Mononuclear cell (primary cell): ENCODE measurements around the gene PHF24. TPM values are rescaled to one million over a fixed set of nuclear protein-coding genes. Genes with fewer than 3 reads are reported as not detected.
"Not testable (repeated sequence)": the region's sequence is repeated elsewhere in the genome, so short reads cannot be mapped to it uniquely, and the experiment has no call there.

Experiments used
- H3K27me3 ChIP-seq: 2 replicates; pipeline ENCODE4 v1.6.0; 2011; ENCODE audit warnings: low read length, control low read depth; ENCODE audit not compliant: insufficient read depth
- H3K4me1 ChIP-seq: 2 replicates; pipeline ENCODE4 v1.5.1; 2011; ENCODE audit warnings: mild to moderate bottlenecking, low read length, control low read depth; ENCODE audit not compliant: insufficient read depth
- H3K4me3 ChIP-seq: 2 replicates; pipeline ENCODE4 v1.5.1; 2011; ENCODE audit warnings: mild to moderate bottlenecking, low read length, moderate library complexity
- H3K9me3 ChIP-seq: 2 replicates; pipeline ENCODE4 v1.5.1; 2011; ENCODE audit warnings: low read depth, mild to moderate bottlenecking, control low read depth, low read length
- total RNA-seq: library from RNA; depleted of rRNA; stranded (reverse); fragments of >200 nt; gene quantifications from one replicate; pipeline ENCODE4 v1.2.3, GENCODE V29; 2012

PHF24 gene
- total RNA-seq, 1 donor = not detected

GRCh38 chr9:34998266-34998665, 40.2 kb downstream of the PHF24 start:
- Histone ChIP-seq H3K4me1 (no peaks in the 10 kb centered on the region), H3K4me3 (no peak overlapping the region), H3K27me3 (no peaks in the 10 kb centered on the region), H3K9me3 (no peaks in the 10 kb centered on the region)

- no peaks in the 10 kb centered on the region for H3K9me3 ChIP-seq
- no peaks in the 10 kb centered on the region for H3K4me1 ChIP-seq
- H3K4me3 ChIP-seq = no peak overlapping the region
- H3K27me3 ChIP-seq = no peaks in the 10 kb centered on the region
Measured at GRCh38 chr9:34999576-34999975, 41.5 kb downstream of the PHF24 start.

GRCh38 chr9:35000535-35001284, 42.6 kb downstream of the PHF24 start:
- Histone ChIP-seq H3K9me3 (no peaks in the 10 kb centered on the region), H3K4me3 (no peak overlapping the region), H3K27me3 (no peaks in the 10 kb centered on the region), H3K4me1 (no peaks in the 10 kb centered on the region)

- Histone ChIP-seq H3K4me1 (no peaks in the 10 kb centered on the region), H3K9me3 (no peaks in the 10 kb centered on the region), H3K27me3 (no peaks in the 10 kb centered on the region)
Measured at GRCh38 chr9:35001285-35001677, 43.2 kb downstream of the PHF24 start.

GRCh38 chr9:35001803-35002502, 43.9 kb downstream of the PHF24 start:
- no peak overlapping the region for H3K4me3 ChIP-seq
- H3K9me3 ChIP-seq = no peaks in the 10 kb centered on the region
- H3K4me1 ChIP-seq = no peaks in the 10 kb centered on the region
- no peaks in the 10 kb centered on the region for H3K27me3 ChIP-seq

More at GRCh38 chr9:35001285-35001677, 43.2 kb downstream of the PHF24 start:
- H3K4me3 ChIP-seq = no peak overlapping the region

- Histone ChIP-seq H3K9me3 (no peaks in the 10 kb centered on the region), H3K4me3 (no peak overlapping the region), H3K4me1 (no peaks in the 10 kb centered on the region), H3K27me3 (no peaks in the 10 kb centered on the region)
Measured at GRCh38 chr9:35002623-35003022, 44.5 kb downstream of the PHF24 start.

- not testable (repeated sequence) for H3K9me3 ChIP-seq, H3K4me3 ChIP-seq, H3K27me3 ChIP-seq, H3K4me1 ChIP-seq
Measured at GRCh38 chr9:35004299-35004698, 46.2 kb downstream of the PHF24 start.

GRCh38 chr9:35010351-35010958, 52.4 kb downstream of the PHF24 start:
- H3K4me3 ChIP-seq = no peak overlapping the region
- peaks cover 15% of the 10 kb centered on the region for H3K9me3 ChIP-seq
- no peaks in the 10 kb centered on the region for H3K27me3 ChIP-seq
- H3K4me1 ChIP-seq = no peaks in the 10 kb centered on the region

GRCh38 chr9:35014517-35014916, 56.4 kb downstream of the PHF24 start:
- no peaks in the 10 kb centered on the region for H3K27me3 ChIP-seq
- no peaks in the 10 kb centered on the region for H3K4me1 ChIP-seq
- no peak overlapping the region for H3K4me3 ChIP-seq
- H3K9me3 ChIP-seq = peaks cover 15% of the 10 kb centered on the region

- H3K4me3 ChIP-seq, H3K4me1 ChIP-seq, H3K9me3 ChIP-seq: not testable (repeated sequence)
Measured at GRCh38 chr9:35023443-35023842, 65.4 kb downstream of the PHF24 start.

GRCh38 chr9:35026671-35027070, 68.6 kb downstream of the PHF24 start:
- H3K27me3 ChIP-seq = no peaks in the 10 kb centered on the region
- H3K9me3 ChIP-seq = no peaks in the 10 kb centered on the region
- peaks cover 5% of the 10 kb centered on the region for H3K4me1 ChIP-seq
- no peak overlapping the region for H3K4me3 ChIP-seq

More at GRCh38 chr9:35023443-35023842, 65.4 kb downstream of the PHF24 start:
- not testable (repeated sequence) for H3K27me3 ChIP-seq

GRCh38 chr9:35027374-35027773, 69.3 kb downstream of the PHF24 start:
- H3K4me3 ChIP-seq = no peak overlapping the region
- H3K4me1 ChIP-seq = peaks cover 5% of the 10 kb centered on the region
- H3K27me3 ChIP-seq = no peaks in the 10 kb centered on the region
- H3K9me3 ChIP-seq = no peaks in the 10 kb centered on the region

- H3K4me1 ChIP-seq = peaks cover 5% of the 10 kb centered on the region
- no peak overlapping the region for H3K4me3 ChIP-seq
- no peaks in the 10 kb centered on the region for H3K9me3 ChIP-seq
- H3K27me3 ChIP-seq = no peaks in the 10 kb centered on the region
Measured at GRCh38 chr9:35027860-35028259, 69.8 kb downstream of the PHF24 start.

- H3K4me1 ChIP-seq = peaks cover 4% of the 10 kb centered on the region
- no peaks in the 10 kb centered on the region for H3K9me3 ChIP-seq
Measured at GRCh38 chr9:35028341-35028740, 70.3 kb downstream of the PHF24 start.

GRCh38 chr9:35029241-35029640, 71.2 kb downstream of the PHF24 start:
- Histone ChIP-seq H3K9me3 (no peaks in the 10 kb centered on the region), H3K27me3 (no peaks in the 10 kb centered on the region), H3K4me3 (no peak overlapping the region), H3K4me1 (no peaks in the 10 kb centered on the region)

More at GRCh38 chr9:35028341-35028740, 70.3 kb downstream of the PHF24 start:
- Histone ChIP-seq H3K4me3 (no peak overlapping the region), H3K27me3 (no peaks in the 10 kb centered on the region)
